Measurements from ENCODE around the gene INSRR.

DNA sequence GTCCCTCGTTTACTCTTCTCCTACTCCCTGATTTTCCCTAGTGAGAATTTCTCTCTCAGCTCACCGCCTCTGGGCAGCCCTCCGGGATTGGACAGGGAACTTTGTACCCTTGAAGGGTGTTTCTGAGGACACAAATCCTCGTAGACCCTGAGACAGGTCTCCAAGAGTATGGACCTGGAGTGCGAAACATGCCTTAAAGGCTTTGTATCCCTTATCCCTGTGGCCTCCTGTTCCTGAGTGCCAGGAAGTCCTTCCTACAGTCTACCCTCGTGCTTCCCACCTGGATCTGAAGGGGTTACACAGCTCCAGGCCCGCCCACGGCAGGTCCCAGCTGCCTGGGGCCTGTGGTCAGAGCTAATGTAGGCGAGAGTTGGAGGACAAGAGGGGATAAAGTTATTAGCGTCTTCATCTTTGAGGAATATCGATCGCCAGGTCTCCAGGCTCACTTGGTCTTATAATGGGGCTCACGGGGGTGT is 27.0 kb upstream of the INSRR start:
- TF ChIP-seq, protein P1, sequence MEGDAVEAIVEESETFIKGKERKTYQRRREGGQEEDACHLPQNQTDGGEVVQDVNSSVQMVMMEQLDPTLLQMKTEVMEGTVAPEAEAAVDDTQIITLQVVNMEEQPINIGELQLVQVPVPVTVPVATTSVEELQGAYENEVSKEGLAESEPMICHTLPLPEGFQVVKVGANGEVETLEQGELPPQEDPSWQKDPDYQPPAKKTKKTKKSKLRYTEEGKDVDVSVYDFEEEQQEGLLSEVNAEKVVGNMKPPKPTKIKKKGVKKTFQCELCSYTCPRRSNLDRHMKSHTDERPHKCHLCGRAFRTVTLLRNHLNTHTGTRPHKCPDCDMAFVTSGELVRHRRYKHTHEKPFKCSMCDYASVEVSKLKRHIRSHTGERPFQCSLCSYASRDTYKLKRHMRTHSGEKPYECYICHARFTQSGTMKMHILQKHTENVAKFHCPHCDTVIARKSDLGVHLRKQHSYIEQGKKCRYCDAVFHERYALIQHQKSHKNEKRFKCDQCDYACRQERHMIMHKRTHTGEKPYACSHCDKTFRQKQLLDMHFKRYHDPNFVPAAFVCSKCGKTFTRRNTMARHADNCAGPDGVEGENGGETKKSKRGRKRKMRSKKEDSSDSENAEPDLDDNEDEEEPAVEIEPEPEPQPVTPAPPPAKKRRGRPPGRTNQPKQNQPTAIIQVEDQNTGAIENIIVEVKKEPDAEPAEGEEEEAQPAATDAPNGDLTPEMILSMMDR (IDR thresholded peaks at IDR 0.05), result no peak
- no peak for TF ChIP-seq EP300 (IDR thresholded peaks at IDR 0.05)

Measured in ovary (tissue), 3 donors.